ENCODE data around the gene BARHL2.

The BARHL2 gene

GRCh38 chr1:90724361-90724760, 7.3 kb upstream of the BARHL2 start:
- ATAC-seq = no peak

DNA sequence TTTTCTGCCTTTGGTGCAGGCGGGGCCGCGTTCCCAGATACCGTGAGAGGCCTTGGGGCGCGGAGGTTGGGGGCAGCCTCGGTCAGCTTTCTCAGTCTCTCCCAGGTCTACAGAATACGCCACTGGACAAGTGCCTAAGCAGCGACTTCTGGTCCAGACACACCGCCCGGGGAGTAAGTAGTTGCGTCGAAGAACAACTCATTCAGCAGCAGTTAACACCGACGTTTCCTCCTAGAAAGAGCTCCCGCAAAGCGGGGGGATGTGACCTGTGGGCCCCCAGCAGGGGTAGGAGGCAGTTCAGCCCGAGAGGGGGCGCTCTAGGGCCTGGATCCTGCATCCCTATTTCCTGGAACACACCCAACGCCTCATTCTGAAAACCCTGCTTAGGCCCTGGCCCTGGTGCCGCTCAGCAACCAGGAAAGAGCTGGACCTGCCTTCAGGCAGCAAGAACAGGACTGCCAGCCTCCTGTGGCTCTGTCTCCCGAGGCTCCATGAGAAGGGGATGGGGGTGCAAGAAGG, 6.5 kb upstream of the BARHL2 start:
- no peak for ATAC-seq

GRCh38 chr1:90722874-90723589, 5.9 kb upstream of the BARHL2 start:
- ATAC-seq = peak; percentile 33 to 35

GRCh38 chr1:90721210-90722194, 4.4 kb upstream of the BARHL2 start:
- no peak for ATAC-seq

DNA sequence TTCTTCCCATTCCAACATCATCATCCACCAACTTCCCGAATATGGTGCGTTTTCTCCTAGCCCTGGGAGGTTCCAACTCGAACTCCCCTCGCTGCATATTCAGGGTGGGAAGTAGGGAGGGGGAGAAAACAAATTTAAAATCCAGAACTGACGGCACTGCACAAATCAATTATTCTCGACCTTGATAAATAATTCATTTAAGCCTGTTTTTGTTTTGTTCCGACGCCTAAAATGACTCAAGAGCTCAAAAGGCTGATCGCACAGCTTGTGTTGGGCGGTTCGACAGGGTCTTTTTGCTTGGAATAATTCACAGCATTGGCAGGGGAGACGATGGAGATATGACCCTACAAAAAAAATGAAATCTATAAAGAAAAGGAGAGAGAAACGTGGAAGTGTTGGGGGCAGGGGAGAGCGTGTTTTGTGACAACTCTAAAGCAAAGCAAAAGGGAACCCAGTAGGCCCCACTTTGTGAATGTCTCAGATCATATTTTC, 3.1 kb upstream of the BARHL2 start:
- no peak for ATAC-seq

DNA sequence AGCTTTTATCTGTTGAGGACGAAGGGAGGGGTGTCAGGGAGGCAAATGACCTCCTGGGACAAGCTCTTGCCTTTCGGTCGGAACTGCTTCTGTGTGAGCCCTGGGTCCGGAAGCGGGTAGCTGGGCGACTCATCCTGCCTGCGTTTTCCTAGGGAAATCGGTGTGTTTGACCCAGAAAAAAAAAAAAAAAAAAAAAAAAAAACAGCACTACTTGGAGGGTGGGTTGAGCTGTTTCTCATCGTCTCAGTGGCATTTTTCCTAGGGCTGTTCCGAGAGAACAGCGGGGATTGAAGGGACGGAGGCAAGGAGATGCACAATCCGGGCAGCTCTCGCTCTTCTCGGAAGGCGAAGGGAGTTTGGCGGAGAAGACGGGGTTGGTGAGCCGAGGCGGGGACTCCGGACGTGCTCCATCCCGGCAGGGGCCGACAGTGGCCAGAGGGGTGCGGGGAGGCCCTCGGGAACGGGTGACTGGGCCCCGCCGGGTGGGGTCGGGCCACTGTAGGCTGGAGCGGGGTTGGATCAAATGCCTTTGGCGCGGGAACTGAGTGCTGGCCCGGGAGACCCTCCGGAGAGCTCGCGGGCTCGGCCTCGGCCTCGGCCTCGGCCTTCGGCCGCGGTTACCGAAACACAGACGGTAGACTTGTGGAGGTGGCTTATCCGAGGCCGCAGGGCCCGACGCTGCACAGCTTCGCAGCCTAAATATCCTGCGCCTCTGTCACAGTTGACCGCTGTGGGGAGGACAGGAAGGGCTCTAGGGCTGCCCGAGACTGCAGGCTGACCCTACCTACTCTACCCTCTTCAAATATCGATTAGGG, 2.4 kb upstream of the BARHL2 start:
- no peak for ATAC-seq

GRCh38 chr1:90718411-90719329, 1.6 kb upstream of the BARHL2 start:
- ATAC-seq = no peak

DNA sequence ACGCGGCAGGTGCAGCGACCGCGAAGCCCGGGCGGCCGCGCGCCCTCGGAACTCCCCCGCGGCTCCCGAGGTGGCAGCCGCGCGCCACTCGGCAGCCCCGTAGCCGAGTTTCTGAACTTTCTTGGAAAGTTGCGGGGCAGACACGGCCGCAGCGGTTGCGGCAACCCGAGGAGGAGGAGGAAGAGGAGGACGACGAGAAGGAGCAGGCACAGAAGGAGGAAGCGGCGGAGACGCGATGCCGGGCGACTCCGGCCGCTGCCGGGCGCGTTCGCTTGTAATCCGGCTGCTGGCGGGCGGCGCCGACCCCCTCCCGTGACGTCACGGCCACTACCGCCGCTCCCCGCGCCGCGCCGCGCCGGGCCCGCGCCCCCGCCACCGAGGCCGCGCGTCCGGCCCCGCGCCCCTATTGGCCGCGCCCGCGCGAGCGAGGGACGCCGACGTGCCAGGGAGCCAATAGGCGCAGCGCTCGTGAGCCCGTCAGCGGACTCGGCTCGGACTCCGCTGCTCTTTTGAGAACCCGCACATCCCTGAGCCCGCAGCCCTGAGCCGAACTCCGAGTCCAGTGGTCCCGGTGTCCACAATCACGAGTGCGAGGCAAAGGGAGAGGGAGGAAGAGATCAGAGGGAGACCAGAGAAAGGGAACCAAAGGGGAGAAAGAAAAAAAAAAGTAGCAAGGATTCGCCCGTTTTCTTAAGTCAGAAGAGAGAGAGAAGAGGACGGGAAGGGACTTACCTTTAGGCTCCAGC, 736 bp upstream of the BARHL2 start:
- no peak for ATAC-seq

DNA sequence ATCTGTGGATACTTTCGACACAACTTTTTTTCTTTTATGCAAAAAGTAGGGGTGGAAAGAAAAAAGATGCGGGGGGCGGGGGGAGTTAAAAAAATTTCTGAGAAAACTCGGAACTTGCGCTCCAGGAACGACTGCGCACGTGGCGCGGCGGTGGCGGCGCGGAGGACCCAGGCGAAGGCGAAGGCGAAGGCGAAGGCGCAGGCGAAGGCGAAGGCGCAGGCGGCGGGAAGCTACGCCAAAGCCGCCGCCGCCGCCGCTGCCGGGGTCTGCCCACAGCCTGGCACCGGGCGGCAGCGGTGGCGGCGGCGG, 208 bp upstream of the BARHL2 start:
- no peak for ATAC-seq

- no peak for ATAC-seq
Observed at GRCh38 chr1:90716243-90716551, 905 bp downstream of the BARHL2 start.

GRCh38 chr1:90715309-90715708, 1.8 kb downstream of the BARHL2 start:
- no peak for ATAC-seq

GRCh38 chr1:90714521-90714951, 2.6 kb downstream of the BARHL2 start:
- ATAC-seq = no peak

GRCh38 chr1:90713741-90714509, 3.2 kb downstream of the BARHL2 start:
- no peak for ATAC-seq

DNA sequence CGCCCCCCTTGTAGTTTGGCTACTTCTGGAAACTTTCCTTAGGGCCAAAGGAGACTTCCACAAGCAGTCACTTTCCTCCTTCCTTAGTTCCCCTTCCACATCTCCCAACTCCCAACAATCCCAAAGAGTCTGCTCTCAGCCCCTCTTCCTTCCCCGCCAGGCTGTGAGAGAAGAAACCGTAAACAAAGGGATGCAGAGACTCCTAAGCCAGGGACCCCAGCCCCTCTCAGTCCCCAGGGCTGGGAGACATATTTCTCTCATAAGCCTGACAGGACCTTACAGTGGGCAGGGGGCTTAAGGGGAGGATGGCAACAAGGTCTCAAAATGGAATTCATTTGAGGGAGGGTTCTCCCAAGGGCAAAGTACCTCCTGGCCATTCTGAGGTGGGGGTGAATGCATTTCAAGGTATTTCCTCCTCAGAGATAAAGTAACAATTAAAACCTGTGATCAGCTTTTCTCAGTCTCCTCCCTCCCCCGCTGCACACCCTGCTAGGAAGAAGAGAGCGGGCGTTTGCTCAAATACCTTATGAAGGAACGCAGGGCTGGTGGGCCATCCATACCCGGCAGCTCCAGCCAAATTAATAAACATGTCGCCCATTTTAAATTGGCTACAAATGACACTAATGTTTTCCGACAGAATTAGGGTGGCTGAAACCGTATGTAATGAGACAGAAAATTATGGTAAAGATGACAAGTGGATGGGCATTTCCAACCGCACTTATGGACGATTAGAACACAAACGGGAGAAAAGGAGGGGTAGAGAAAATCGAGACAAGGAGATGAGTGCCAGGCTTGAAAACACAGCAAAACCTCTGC, 4.0 kb downstream of the BARHL2 start:
- ATAC-seq = no peak

- ATAC-seq = no peak
Observed at GRCh38 chr1:90712153-90712856, 4.8 kb downstream of the BARHL2 start.

- no peak for ATAC-seq
Observed at GRCh38 chr1:90711696-90712095, 5.4 kb downstream of the BARHL2 start.

DNA sequence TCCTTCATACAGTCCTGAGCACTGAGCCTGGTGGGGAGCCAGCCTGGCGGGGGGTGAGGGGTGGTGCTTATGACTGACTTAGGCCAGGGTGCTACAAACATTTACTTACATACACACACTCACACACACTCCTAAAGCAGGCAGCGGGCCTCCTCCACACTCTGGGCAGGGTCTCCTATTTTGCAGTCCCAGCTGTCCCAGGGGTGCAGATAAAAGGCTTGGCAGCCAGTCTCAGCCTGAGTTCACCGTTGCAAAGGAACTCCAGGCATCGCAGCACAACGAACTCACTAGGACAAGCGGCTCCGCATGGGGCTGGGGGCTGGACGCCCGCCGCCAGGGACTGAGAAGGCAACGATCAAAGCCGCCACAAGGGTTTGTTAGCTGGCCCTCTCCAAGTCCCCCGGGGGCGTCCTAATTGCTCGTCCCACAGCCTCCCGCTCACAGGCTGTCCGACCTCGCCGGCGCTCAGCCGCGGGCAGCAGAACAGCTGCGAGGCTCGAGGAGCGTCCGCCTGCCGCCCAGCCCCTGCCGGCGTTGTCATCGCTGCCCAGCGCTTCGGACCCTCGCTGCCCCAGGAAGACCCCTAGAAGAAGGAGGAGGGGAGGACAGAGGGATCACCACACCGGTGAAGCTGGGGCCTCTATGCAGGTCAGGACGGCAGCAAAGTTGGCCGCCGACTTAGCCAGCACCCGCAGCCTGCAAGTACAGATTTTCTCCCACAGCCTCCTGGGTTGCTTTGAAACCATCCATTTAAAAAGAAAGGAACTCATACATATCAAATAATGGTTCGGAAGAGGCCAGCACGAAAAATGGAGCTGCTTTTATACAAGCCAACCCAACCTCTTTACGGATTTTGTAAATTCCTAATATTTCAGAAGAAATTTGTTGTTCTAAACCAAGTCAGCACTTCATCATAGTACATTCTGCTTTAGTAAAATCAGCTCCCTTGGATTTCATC, 6.2 kb downstream of the BARHL2 start:
- no peak for ATAC-seq

All from activated CD4-positive, CD25-positive, alpha-beta regulatory T cell treated with anti-CD3 and anti-CD28 coated beads, Interleukin-2, amount 50 U/mL, for 24 hours (primary cell).